GM15510 (cell line): ENCODE results near the gene ACP1.

Experiments
- POLR2A ChIP-seq: IDR thresholded peaks from 3 replicates; pipeline ENCODE4 v1.6.1; 2011; ENCODE audit warnings: borderline replicate concordance; ENCODE audit not compliant: insufficient read length; ENCODE audit errors: extremely low read depth

ACP1 gene

GRCh38 chr2:296354-296753, 31.6 kb downstream of the ACP1 start:
- TF ChIP-seq POLR2A, result no peak

GRCh38 chr2:305366-305765, 40.6 kb downstream of the ACP1 start:
- no peak for TF ChIP-seq POLR2A

GRCh38 chr2:309148-309953, 44.6 kb downstream of the ACP1 start:
- TF ChIP-seq POLR2A, result no peak

- no peak for TF ChIP-seq POLR2A
These were observed 45.3 kb downstream of the ACP1 start for GRCh38 chr2:309954-310510.

GRCh38 chr2:310994-311393, 46.2 kb downstream of the ACP1 start:
- no peak for TF ChIP-seq POLR2A

GRCh38 chr2:313991-314390, 49.2 kb downstream of the ACP1 start:
- TF ChIP-seq POLR2A, result no peak

- no peak for TF ChIP-seq POLR2A
These were observed 50.0 kb downstream of the ACP1 start for GRCh38 chr2:314561-315336.

GRCh38 chr2:316381-316780, 51.6 kb downstream of the ACP1 start:
- TF ChIP-seq POLR2A, result no peak

- TF ChIP-seq POLR2A, result no peak
These were observed 53.0 kb downstream of the ACP1 start for GRCh38 chr2:317501-318424.

- TF ChIP-seq POLR2A, result no peak
These were observed 54.4 kb downstream of the ACP1 start for GRCh38 chr2:319059-319600.

- no peak for TF ChIP-seq POLR2A
These were observed 55.8 kb downstream of the ACP1 start for GRCh38 chr2:320561-320960.

GRCh38 chr2:322326-322725, 57.6 kb downstream of the ACP1 start:
- TF ChIP-seq POLR2A, result no peak

- no peak for TF ChIP-seq POLR2A
These were observed 58.3 kb downstream of the ACP1 start for GRCh38 chr2:323035-323434.
